Measurements from ENCODE around the gene PLPP3.
A peak's percentile ranks its signal among the peaks of the same experiment; 100 is the strongest.

PLPP3 gene

DNA sequence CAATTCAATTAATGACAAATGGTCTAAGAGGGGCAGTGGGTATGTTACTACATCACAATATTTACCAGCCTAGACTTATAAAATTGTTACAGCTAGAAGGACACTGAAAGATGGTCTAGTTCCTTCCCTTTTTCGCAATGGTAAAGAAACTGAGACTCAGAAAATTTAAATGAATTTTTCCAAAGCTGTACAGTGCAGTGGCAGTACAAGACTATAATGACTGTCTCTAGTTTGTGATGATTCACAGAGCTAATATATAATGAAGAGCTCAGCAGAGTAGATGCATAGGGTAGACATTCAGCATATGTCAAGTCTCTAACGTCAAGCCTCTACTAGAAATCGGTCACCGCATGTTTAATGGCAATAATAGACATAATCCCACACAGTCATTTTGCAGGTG is 4.6 kb downstream of the PLPP3 start:
- TF ChIP-seq SIN3A (IDR thresholded peaks at IDR 0.05; ENCODE audit: borderline replicate concordance, insufficient read depth, low read length) (no peak), FOXP2 (optimal IDR thresholded peaks at IDR 0.05; ENCODE audit: borderline replicate concordance, extremely low read depth, extremely low read length, insufficient read depth) (no peak), TAF1 (IDR thresholded peaks at IDR 0.05; ENCODE audit: borderline replicate concordance, insufficient read depth, low read length) (no peak)

GRCh38 chr1:56573311-56573710 is 6.1 kb downstream of the PLPP3 start:
- TF ChIP-seq SIN3A (IDR thresholded peaks at IDR 0.05; ENCODE audit: borderline replicate concordance, insufficient read depth, low read length): peak; percentile 55; the same call in 1 of the 2 replicates
- no peak for TF ChIP-seq POLR2AphosphoS5 (IDR thresholded peaks at IDR 0.05; ENCODE audit: low read depth, low read length)

DNA sequence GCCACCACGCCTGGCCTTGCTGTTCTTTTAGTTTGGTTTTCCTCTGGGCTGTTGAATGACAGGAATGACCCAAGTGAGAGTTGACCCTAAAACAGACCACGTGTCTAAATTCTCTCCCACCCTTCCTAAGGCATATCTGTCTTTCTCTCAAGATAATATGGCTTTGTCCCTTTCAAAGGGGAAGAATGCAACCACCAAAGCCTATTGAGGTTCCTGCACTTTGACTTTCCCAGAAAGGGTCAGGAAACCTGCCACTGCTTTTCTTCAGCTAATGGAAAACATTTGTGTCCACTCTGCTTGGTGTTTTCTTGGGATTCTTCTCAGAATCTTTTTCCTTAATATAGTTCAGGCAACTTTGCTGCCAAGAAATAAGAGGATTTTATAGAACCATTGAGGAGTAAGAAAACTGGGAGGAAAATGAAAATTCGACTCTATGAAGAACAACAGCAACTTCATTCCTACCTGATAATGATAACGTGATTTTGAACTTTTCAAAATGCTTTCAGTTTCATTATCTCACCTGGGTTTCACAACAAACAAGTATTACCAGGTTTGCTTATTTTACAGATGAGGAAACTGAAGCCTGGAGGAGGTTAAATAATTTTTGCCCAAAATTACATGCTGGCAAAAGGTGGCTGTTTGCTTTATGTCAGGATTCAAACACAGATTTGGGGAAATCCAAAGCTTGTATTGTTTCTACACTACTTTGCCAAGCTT is 6.9 kb downstream of the PLPP3 start:
- no peak for TF ChIP-seq SIN3A (IDR thresholded peaks at IDR 0.05; ENCODE audit: borderline replicate concordance, insufficient read depth, low read length)
- TF ChIP-seq TAF1 (IDR thresholded peaks at IDR 0.05; ENCODE audit: borderline replicate concordance, insufficient read depth, low read length): no peak
- TF ChIP-seq REST (IDR thresholded peaks at IDR 0.05; ENCODE audit: insufficient read depth in 1 of 2, low read depth in 2 of 2, low read length in 2 of 2): no peak
- no peak for TF ChIP-seq FOXP2 (optimal IDR thresholded peaks at IDR 0.05; ENCODE audit: borderline replicate concordance, extremely low read depth, extremely low read length, insufficient read depth)
- TF ChIP-seq POLR2AphosphoS5 (IDR thresholded peaks at IDR 0.05; ENCODE audit: low read depth, low read length): no peak

DNA sequence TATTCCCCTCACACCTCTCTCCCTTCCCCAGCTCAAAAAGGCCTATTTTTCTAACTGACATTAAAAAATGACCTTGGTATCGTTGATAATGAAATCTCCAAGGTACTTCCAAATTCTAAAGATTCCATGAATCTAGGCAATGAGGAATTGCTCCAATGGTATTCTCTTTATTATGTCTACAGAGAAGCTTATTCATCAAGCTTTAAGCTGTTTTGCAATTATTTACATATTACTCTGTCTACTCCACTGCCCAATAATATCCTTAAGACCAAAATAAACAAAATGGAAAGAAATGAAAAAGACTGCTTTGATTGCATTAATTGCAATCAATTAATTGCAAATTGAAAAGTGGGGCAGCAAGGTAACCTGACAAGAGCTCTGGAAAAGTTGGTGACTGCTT is 7.9 kb downstream of the PLPP3 start:
- no peak for TF ChIP-seq TAF1 (IDR thresholded peaks at IDR 0.05; ENCODE audit: borderline replicate concordance, insufficient read depth, low read length)
- TF ChIP-seq REST (IDR thresholded peaks at IDR 0.05; ENCODE audit: insufficient read depth in 1 of 2, low read depth in 2 of 2, low read length in 2 of 2): no peak
- TF ChIP-seq FOXP2 (optimal IDR thresholded peaks at IDR 0.05; ENCODE audit: borderline replicate concordance, extremely low read depth, extremely low read length, insufficient read depth): no peak

GRCh38 chr1:56570924-56571372 is 8.4 kb downstream of the PLPP3 start:
- TF ChIP-seq FOXP2 (optimal IDR thresholded peaks at IDR 0.05; ENCODE audit: borderline replicate concordance, extremely low read depth, extremely low read length, insufficient read depth): no peak

GRCh38 chr1:56569661-56570060 is 9.7 kb downstream of the PLPP3 start:
- no peak for TF ChIP-seq REST (IDR thresholded peaks at IDR 0.05; ENCODE audit: insufficient read depth in 1 of 2, low read depth in 2 of 2, low read length in 2 of 2)
- no peak for TF ChIP-seq FOXP2 (optimal IDR thresholded peaks at IDR 0.05; ENCODE audit: borderline replicate concordance, extremely low read depth, extremely low read length, insufficient read depth)
- no peak for TF ChIP-seq POLR2AphosphoS5 (IDR thresholded peaks at IDR 0.05; ENCODE audit: low read depth, low read length)
- TF ChIP-seq TAF1 (IDR thresholded peaks at IDR 0.05; ENCODE audit: borderline replicate concordance, insufficient read depth, low read length): no peak
- TF ChIP-seq SIN3A (IDR thresholded peaks at IDR 0.05; ENCODE audit: borderline replicate concordance, insufficient read depth, low read length): no peak

- TF ChIP-seq TAF1 (IDR thresholded peaks at IDR 0.05; ENCODE audit: borderline replicate concordance, insufficient read depth, low read length) (no peak), REST (IDR thresholded peaks at IDR 0.05; ENCODE audit: insufficient read depth in 1 of 2, low read depth in 2 of 2, low read length in 2 of 2) (no peak)
Measured at GRCh38 chr1:56566994-56567393, 12.4 kb downstream of the PLPP3 start.

Data from PFSK-1 (cell line).